HepG2 (cell line): ENCODE data around the gene COL4A3. TPM values are rescaled to one million over a fixed set of nuclear protein-coding genes. Genes with fewer than 3 reads are reported as not detected.

ENCODE experiments used
- ATAC-seq: fragments of 200-7000 bp; cut with Tn5 transposase; 3 replicates; pipeline ENCODE4 v1.9.1; 2020; ENCODE audit warnings: mild to moderate bottlenecking, moderate library complexity
- BruUV-seq: library from RNA; stranded (reverse); fragments of 400-500 nt; replicated peaks from 2 replicates; lab custom pipeline; 2021; lab: Mats Ljungman, UMichigan
- CTCF ChIA-PET: fragments of 300-600 bp; formaldehyde crosslinking; extraction: SDS; loops from one replicate; lab custom pipeline; 2021; ENCODE audit warnings: low total read pairs, inconsistent platforms, low intra/inter-chr PET ratio; lab: Yijun Ruan, JAX
- POLR2A ChIA-PET: fragments of 350-600 bp; sonication (Branson Sonifier 250); formaldehyde crosslinking; loops from one replicate; lab custom pipeline; 2020; ENCODE audit warnings: antibody characterized with exemption, inconsistent platforms; lab: Yijun Ruan, JAX
- DNase-seq: peaks from one replicate; pipeline ENCODE4 v3.0.0-alpha.2; 2015; ENCODE audit warnings: low spot score
- FAIRE-seq: peaks from 3 replicates; lab custom pipeline; 2011; peaks lifted over from hg19 to GRCh38; lab: Jason Lieb, UNC
- H2AFZ ChIP-seq: one replicate; pipeline ENCODE4 v1.6.1; 2011; ENCODE audit warnings: low read length, inconsistent platforms
- H3K27ac ChIP-seq: fragments of 300-600 bp; 3 replicates; pipeline ENCODE4 v1.8.0; 2011; ENCODE audit warnings: mixed run types, mild to moderate bottlenecking, mixed read lengths, low read length, inconsistent platforms; ENCODE audit not compliant: insufficient read depth; ENCODE audit errors: extremely low read length
- H3K27me3 ChIP-seq, 2 experiments: fragments of 200-600 bp in 1 of 2; 2 replicates in 1 of 2; 3 replicates in 1 of 2; pipeline versions ENCODE4 v1.6.0 to v1.8.0; 2011; ENCODE audit warnings: low read length in 2 of 2, mild to moderate bottlenecking in 2 of 2, moderate library complexity in 2 of 2, inconsistent platforms in 1 of 2; ENCODE audit not compliant: insufficient read depth in 2 of 2, control insufficient read depth in 1 of 2
- H3K36me3 ChIP-seq, 2 experiments: fragments of 200-600 bp in 1 of 2; replicated peaks in 1 of 2; 2 replicates in 1 of 2; 3 replicates in 1 of 2; pipeline versions ENCODE4 v1.5.1 to v1.8.0; 2011; ENCODE audit warnings: low read length in 2 of 2, inconsistent platforms in 1 of 2; ENCODE audit not compliant: insufficient read depth in 2 of 2, control insufficient read depth in 1 of 2
- H3K4me1 ChIP-seq: 2 replicates; pipeline ENCODE4 v1.5.1; 2012; ENCODE audit warnings: low read length, inconsistent platforms; ENCODE audit not compliant: insufficient read depth
- H3K4me2 ChIP-seq: 2 replicates; pipeline ENCODE4 v1.6.0; 2011; ENCODE audit warnings: low read depth, low read length, inconsistent platforms
- H3K4me3 ChIP-seq, 3 experiments: fragments of 200-600 bp in 1 of 3; sonication (generic), shearing (Covaris generic) in 1 of 3; replicated peaks in 1 of 3; 2 replicates each; pipeline ENCODE4 v1.5.1; 2011 to 2016; ENCODE audit warnings: low read length in 3 of 3, inconsistent platforms in 2 of 3, low read depth in 2 of 3, mild to moderate bottlenecking in 2 of 3, control low read depth in 1 of 3, mixed read lengths in 1 of 3; ENCODE audit not compliant: insufficient read depth in 1 of 3
- H3K79me2 ChIP-seq: one replicate; pipeline ENCODE4 v1.6.1; 2011; ENCODE audit warnings: low read length, inconsistent platforms; ENCODE audit not compliant: insufficient read depth
- H3K9ac ChIP-seq: 2 replicates; pipeline ENCODE4 v1.6.0; 2011; ENCODE audit warnings: mild to moderate bottlenecking, low read depth, low read length, inconsistent platforms; ENCODE audit not compliant: insufficient read depth
- H3K9me3 ChIP-seq: 2 replicates; pipeline ENCODE4 v1.5.1; 2012; ENCODE audit warnings: mild to moderate bottlenecking, low read length
- H4K20me1 ChIP-seq: 2 replicates; pipeline ENCODE4 v1.6.0; 2011; ENCODE audit warnings: inconsistent platforms, mild to moderate bottlenecking, low read length, moderate library complexity; ENCODE audit not compliant: insufficient read depth
- FOXA1 ChIP-seq, 2 experiments: fragments of 450-650 bp in 1 of 2; sonication (generic) in 1 of 2; formaldehyde crosslinking in 1 of 2; IDR thresholded peaks; 2 replicates each; pipeline versions ENCODE4 v1.4.0 to v1.6.1; 2016 to 2020; ENCODE audit warnings: missing genetic modification reagents in 1 of 2
- HNRNPK ChIP-seq: fragments of 200-400 bp; formaldehyde crosslinking; IDR thresholded peaks from 2 replicates; pipeline ENCODE4 v1.6.1; 2018; ENCODE audit warnings: low read length, low read depth, moderate library complexity, mild to moderate bottlenecking; ENCODE audit not compliant: poor library complexity, severe bottlenecking
- REPIN1 ChIP-seq: sonication (generic); formaldehyde crosslinking; IDR thresholded peaks from 2 replicates; pipeline ENCODE4 v1.8.0; 2022; ENCODE audit warnings: missing genetic modification reagents, low read depth, mild to moderate bottlenecking, borderline replicate concordance
- TP53 ChIP-seq: sonication (generic); formaldehyde crosslinking; conservative IDR thresholded peaks from 2 replicates; pipeline ENCODE4 v1.4.0; 2020; ENCODE audit warnings: missing genetic modification reagents
- ZFP62 ChIP-seq: sonication (generic); formaldehyde crosslinking; IDR thresholded peaks from 2 replicates; pipeline ENCODE4 v1.4.0; 2020; ENCODE audit warnings: missing genetic modification reagents
- ZNF10 ChIP-seq: sonication (generic); formaldehyde crosslinking; IDR thresholded peaks from 2 replicates; pipeline ENCODE4 v1.4.0; 2020; ENCODE audit warnings: mild to moderate bottlenecking, low read depth, missing genetic modification reagents, borderline replicate concordance
- ZNF101 ChIP-seq: sonication (generic); formaldehyde crosslinking; IDR thresholded peaks from 2 replicates; pipeline ENCODE4 v1.4.0; 2020; ENCODE audit warnings: mild to moderate bottlenecking, low read depth, missing genetic modification reagents, borderline replicate concordance
- ZNF343 ChIP-seq: sonication (generic); formaldehyde crosslinking; IDR thresholded peaks from 2 replicates; pipeline ENCODE4 v1.4.0; 2020; ENCODE audit warnings: mild to moderate bottlenecking, missing genetic modification reagents
- ZNF501 ChIP-seq: sonication (generic); formaldehyde crosslinking; IDR thresholded peaks from 2 replicates; pipeline ENCODE4 v1.5.1; 2020; ENCODE audit warnings: mild to moderate bottlenecking, moderate library complexity, missing genetic modification reagents
- WGBS: methylation state at CpG from one replicate; pipeline ENCODE4 v1.1.6; 2017; ENCODE audit warnings: low lambda C conversion rate; 5-methylcytosine and 5-hydroxymethylcytosine counted together
- in situ Hi-C: cut with HindIII; loops from 2 replicates; pipeline ENCODE4 v1.10.0; 2017; ENCODE audit warnings: low pct_unique_long_range_greater_than_20kb; ENCODE audit not compliant: extremely low pct_ligation_motif_present
- intact Hi-C: fragments of 100-400 bp; cut with micrococcal nuclease; formaldehyde crosslinking; loops from one replicate; pipeline ENCODE4 v1.10.0; 2022; ENCODE audit not compliant: unreplicated experiment
- polyA plus RNA-seq, 8 experiments: library from polyadenylated mRNA; depleted of rRNA in 3 of 8; stranded (reverse) in 7 of 8; unstranded in 1 of 8; fragments of >200 nt; fragmentation: Illumina TruSeq in 4 of 8; extraction: Trizol in 4 of 8; gene quantifications; 2 replicates each; pipeline versions ENCODE4 v1.2.1 to v1.2.3, GENCODE V29; 2011 to 2016; ENCODE audit warnings: low read depth in 4 of 8, missing spikeins in 1 of 8, mixed read lengths in 1 of 8; ENCODE audit not compliant: insufficient read depth in 1 of 8
- total RNA-seq, 5 experiments: library from RNA; depleted of rRNA; stranded (reverse); fragments of >200 nt; fragmentation: Illumina TruSeq; extraction: Trizol; gene quantifications; 2 replicates each; pipeline ENCODE4 v1.2.3, GENCODE V29; 2016; ENCODE audit warnings: low read depth in 1 of 5
- TF ChIP-seq, protein P1 (sequence below): fragments of 450-650 bp; IDR thresholded peaks from 2 replicates; pipeline ENCODE4 v1.6.1; 2017; ENCODE audit warnings: mild to moderate bottlenecking
- TF ChIP-seq, protein P2 (sequence below): sonication (generic); formaldehyde crosslinking; IDR thresholded peaks from 2 replicates; pipeline ENCODE4 v1.4.0; 2020; ENCODE audit warnings: missing genetic modification reagents, borderline replicate concordance

Gene COL4A3
- total and polyA plus RNA-seq, 2 of the 13 experiments (the other 11 are each of a cell fraction or from before 2014, with no cell fraction given), result 0.02 TPM; not detected in 1

DNA sequence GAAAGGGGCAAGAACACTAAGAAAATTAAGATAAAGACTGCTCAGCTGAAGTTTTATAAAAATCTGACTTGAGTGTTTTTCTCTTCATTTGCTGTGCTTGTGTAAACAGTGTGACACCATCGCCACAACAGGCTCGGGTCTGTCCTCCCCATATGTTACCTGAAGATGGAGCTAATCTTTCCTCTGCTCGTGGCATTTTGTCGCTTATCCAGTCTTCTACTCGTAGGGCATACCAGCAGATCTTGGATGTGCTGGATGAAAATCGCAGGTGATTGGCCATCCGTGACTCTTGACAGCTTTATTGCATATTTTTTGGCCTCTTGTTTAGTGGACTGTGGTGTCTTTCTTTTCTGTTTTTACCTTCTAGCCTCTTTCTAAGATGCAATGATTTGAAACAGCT is 182.7 kb downstream of the COL4A3 start:
- POLR2A ChIA-PET, result interaction anchor here (0.6 to 2.0 kb wide), 2 partner anchors 8 to 19 kb away, joined by 3 to 11 read pairs; no protein-coding TSS in a partner anchor
- Histone ChIP-seq H4K20me1 (no peaks in the 10 kb centered on the region), H3K79me2 (no peaks in the 10 kb centered on the region), H3K4me3 (no peak overlapping the region), H3K9me3 (no peaks in the 10 kb centered on the region), H3K4me1 (no peaks in the 10 kb centered on the region), H3K36me3 (peaks cover 8 to 51% of the 10 kb centered on the region in 2 experiments), H2AFZ (no peak overlapping the region), H3K27me3 (no peaks in the 10 kb centered on the region), H3K9ac (no peak overlapping the region), H3K4me2 (no peak overlapping the region), H3K27ac (no peak overlapping the region)
- DNase-seq (no peak), FAIRE-seq (no peak), ATAC-seq (peak; percentile 50; the same call in 2 of the 3 replicates)
- in situ Hi-C loops (no loop called here), intact Hi-C loops (loop anchor here (10.0 kb wide), 1 partner anchor 128 kb away; the partner anchor contains the start of gene AGFG1)
- CTCF ChIA-PET, result no interaction called here
- WGBS, result 92% methylated on average over 7 of the region's 7 CpGs
- no TSS peak for BruUV-seq
- TF ChIP-seq HNRNPK (peak; percentile 34), FOXA1 (IDR thresholded peaks at IDR 0.05) (no peak), FOXA1 (CRISPR knock-in tag; IDR thresholded peaks at IDR 0.05) (0 out of 2 replicates have a peak, but pooled peaks have one; percentile 7), REPIN1 (no peak)
- TF ChIP-seq, protein P1, sequence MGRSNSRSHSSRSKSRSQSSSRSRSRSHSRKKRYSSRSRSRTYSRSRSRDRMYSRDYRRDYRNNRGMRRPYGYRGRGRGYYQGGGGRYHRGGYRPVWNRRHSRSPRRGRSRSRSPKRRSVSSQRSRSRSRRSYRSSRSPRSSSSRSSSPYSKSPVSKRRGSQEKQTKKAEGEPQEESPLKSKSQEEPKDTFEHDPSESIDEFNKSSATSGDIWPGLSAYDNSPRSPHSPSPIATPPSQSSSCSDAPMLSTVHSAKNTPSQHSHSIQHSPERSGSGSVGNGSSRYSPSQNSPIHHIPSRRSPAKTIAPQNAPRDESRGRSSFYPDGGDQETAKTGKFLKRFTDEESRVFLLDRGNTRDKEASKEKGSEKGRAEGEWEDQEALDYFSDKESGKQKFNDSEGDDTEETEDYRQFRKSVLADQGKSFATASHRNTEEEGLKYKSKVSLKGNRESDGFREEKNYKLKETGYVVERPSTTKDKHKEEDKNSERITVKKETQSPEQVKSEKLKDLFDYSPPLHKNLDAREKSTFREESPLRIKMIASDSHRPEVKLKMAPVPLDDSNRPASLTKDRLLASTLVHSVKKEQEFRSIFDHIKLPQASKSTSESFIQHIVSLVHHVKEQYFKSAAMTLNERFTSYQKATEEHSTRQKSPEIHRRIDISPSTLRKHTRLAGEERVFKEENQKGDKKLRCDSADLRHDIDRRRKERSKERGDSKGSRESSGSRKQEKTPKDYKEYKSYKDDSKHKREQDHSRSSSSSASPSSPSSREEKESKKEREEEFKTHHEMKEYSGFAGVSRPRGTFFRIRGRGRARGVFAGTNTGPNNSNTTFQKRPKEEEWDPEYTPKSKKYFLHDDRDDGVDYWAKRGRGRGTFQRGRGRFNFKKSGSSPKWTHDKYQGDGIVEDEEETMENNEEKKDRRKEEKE, result no peak

DNA sequence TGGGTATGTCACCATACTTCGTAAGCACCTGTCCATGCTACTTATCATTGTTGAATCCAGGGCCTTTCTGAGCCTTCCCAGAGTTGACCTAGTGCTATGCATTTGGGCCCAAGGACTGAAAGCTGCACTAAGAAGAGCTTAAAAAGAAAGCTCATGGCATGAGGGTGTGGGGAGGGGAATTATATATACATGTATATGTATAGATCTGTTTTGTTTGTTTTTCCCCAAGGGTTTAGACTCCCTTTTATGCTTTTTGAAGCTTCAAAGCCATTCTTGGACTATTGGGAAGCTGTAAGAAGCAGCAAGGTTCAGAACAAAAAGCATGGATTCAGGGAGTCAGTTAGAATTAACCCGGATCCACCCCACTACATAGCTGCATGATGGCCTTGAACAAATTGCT is 183.9 kb downstream of the COL4A3 start:
- Histone ChIP-seq H3K4me1 (no peaks in the 10 kb centered on the region), H3K9ac (no peak overlapping the region), H2AFZ (no peak overlapping the region), H3K27ac (no peak overlapping the region), H3K27me3 (no peaks in the 10 kb centered on the region), H3K4me3 (no peak overlapping the region), H3K9me3 (no peaks in the 10 kb centered on the region), H3K79me2 (no peaks in the 10 kb centered on the region), H3K36me3 (peaks cover 6 to 50% of the 10 kb centered on the region in 2 experiments), H4K20me1 (no peaks in the 10 kb centered on the region), H3K4me2 (no peak overlapping the region)
- ChIA-PET POLR2A (interaction anchor here (1.2 to 2.0 kb wide), 2 partner anchors 9 to 12 kb away, joined by 4 to 11 read pairs; no protein-coding TSS in a partner anchor), CTCF (no interaction called here)
- in situ Hi-C loops (no loop called here), intact Hi-C loops (loop anchor here (10.0 kb wide), 1 partner anchor 126 kb away; the partner anchor contains the start of gene AGFG1)
- BruUV-seq, result no TSS peak
- WGBS, result 98% methylated on average over 2 of the region's 2 CpGs
- no peak for FAIRE-seq
- ATAC-seq, result no peak
- DNase-seq, result no peak
- TF ChIP-seq ZNF101 (CRISPR knock-in tag) (no peak), ZNF343 (CRISPR knock-in tag) (no peak), TP53 (CRISPR knock-in tag) (no peak), ZNF10 (CRISPR knock-in tag) (no peak), ZNF501 (CRISPR knock-in tag) (no peak), ZFP62 (CRISPR knock-in tag) (no peak)
- TF ChIP-seq, protein P2, sequence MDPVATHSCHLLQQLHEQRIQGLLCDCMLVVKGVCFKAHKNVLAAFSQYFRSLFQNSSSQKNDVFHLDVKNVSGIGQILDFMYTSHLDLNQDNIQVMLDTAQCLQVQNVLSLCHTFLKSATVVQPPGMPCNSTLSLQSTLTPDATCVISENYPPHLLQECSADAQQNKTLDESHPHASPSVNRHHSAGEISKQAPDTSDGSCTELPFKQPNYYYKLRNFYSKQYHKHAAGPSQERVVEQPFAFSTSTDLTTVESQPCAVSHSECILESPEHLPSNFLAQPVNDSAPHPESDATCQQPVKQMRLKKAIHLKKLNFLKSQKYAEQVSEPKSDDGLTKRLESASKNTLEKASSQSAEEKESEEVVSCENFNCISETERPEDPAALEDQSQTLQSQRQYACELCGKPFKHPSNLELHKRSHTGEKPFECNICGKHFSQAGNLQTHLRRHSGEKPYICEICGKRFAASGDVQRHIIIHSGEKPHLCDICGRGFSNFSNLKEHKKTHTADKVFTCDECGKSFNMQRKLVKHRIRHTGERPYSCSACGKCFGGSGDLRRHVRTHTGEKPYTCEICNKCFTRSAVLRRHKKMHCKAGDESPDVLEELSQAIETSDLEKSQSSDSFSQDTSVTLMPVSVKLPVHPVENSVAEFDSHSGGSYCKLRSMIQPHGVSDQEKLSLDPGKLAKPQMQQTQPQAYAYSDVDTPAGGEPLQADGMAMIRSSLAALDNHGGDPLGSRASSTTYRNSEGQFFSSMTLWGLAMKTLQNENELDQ (CRISPR knock-in tag), result no peak
